SK-N-MC (cell line): ENCODE data around the gene ZRSR2.

ENCODE experiments used
- EZH2 ChIP-seq: fragments of 200-600 bp; sonication (generic); IDR thresholded peaks from one replicate; pipeline ENCODE4 v1.6.1; 2017; ENCODE audit warnings: antibody characterized with exemption
- POLR2AphosphoS5 ChIP-seq: IDR thresholded peaks from 2 replicates; pipeline ENCODE4 v1.6.1; 2012; ENCODE audit warnings: mild to moderate bottlenecking, low read depth, low read length, borderline replicate concordance

DNA sequence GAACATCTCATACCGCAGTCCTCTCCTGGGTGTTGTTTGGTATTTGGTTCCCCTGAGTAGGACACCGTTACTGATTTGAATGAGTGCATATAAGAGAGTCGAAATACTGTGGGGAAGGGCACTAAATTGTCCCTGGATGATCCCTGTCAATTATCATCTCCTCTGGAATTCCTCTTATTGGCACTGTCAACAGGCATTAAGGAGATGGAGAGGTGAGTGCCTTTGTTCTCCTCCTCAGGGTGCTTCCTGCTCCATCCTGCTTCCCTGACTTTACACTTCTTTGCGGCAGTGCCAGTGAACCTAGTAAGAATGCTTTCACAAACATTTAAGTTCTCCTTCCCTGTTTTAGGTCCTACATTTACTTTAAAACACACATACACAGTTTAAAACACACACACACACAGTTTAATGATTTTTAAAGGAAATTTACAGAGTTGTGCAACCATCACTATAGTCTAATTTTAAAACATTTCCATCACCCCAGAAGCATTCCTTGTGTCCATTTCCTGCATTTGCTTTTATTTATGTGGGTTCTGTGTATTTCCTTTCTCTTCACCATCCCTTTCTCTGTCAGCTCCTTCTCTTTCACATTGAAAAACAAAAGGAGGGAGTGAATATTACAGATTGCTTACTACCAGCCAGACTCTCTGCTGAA is 20.9 kb upstream of the ZRSR2 start:
- no peak for TF ChIP-seq EZH2
- no peak for TF ChIP-seq POLR2AphosphoS5
